H9 (cell line): ENCODE data around the gene CDH22. TPM values are rescaled to one million over a fixed set of nuclear protein-coding genes. Genes with fewer than 3 reads are reported as not detected.

Source experiments
- DNase-seq: peaks from one replicate; pipeline ENCODE4 v3.0.0-alpha.2; 2017
- H2AFZ ChIP-seq: one replicate; pipeline ENCODE4 v1.6.1; 2013; ENCODE audit warnings: mild to moderate bottlenecking, low read length, control low read depth, moderate library complexity
- H2AK5ac ChIP-seq: 2 replicates; pipeline ENCODE4 v1.6.1; 2013; ENCODE audit warnings: low read length, control low read depth, mixed read lengths; ENCODE audit not compliant: insufficient read length
- H2BK120ac ChIP-seq: one replicate; pipeline ENCODE4 v1.6.1; 2013; ENCODE audit warnings: low read depth, mild to moderate bottlenecking, low read length, control low read depth, inconsistent platforms; ENCODE audit not compliant: poor library complexity, severe bottlenecking
- H2BK12ac ChIP-seq: 2 replicates; pipeline ENCODE4 v1.6.1; 2013; ENCODE audit warnings: low read length, control low read depth, mixed read lengths, low read depth; ENCODE audit not compliant: insufficient read length
- H2BK15ac ChIP-seq: 2 replicates; pipeline ENCODE4 v1.6.1; 2013; ENCODE audit warnings: low read depth, low read length, control low read depth
- H2BK20ac ChIP-seq: one replicate; pipeline ENCODE4 v1.6.1; 2013; ENCODE audit warnings: low read depth, mild to moderate bottlenecking, low read length, control low read depth, inconsistent platforms; ENCODE audit not compliant: poor library complexity, severe bottlenecking
- H2BK5ac ChIP-seq: 2 replicates; pipeline ENCODE4 v1.6.1; 2013; ENCODE audit warnings: low read length, control low read depth, mixed read lengths; ENCODE audit not compliant: insufficient read length
- H3K14ac ChIP-seq: 2 replicates; pipeline ENCODE4 v1.6.1; 2013; ENCODE audit warnings: low read length, control low read depth; ENCODE audit not compliant: insufficient read depth
- H3K18ac ChIP-seq: 2 replicates; pipeline ENCODE4 v1.6.1; 2013; ENCODE audit warnings: low read depth, mild to moderate bottlenecking, mixed read lengths, low read length, control low read depth; ENCODE audit not compliant: insufficient read length
- H3K23ac ChIP-seq: 2 replicates; pipeline ENCODE4 v1.6.1; 2013; ENCODE audit warnings: low read length, control low read depth, mixed read lengths, low read depth; ENCODE audit not compliant: insufficient read length
- H3K23me2 ChIP-seq: 2 replicates; pipeline ENCODE4 v1.6.1; 2013; ENCODE audit warnings: low read depth, mild to moderate bottlenecking, mixed read lengths, low read length, control low read depth; ENCODE audit not compliant: insufficient read length, poor library complexity, severe bottlenecking
- H3K27ac ChIP-seq: 2 replicates; pipeline ENCODE4 v1.5.1; 2013; ENCODE audit warnings: low read length, control low read depth, mixed read lengths, low read depth; ENCODE audit not compliant: insufficient read length
- H3K27me3 ChIP-seq: 2 replicates; pipeline ENCODE4 v1.6.1; 2013; ENCODE audit warnings: low read length, control low read depth, inconsistent platforms; ENCODE audit not compliant: insufficient read depth
- H3K4ac ChIP-seq: 2 replicates; pipeline ENCODE4 v1.6.1; 2013; ENCODE audit warnings: low read depth, mild to moderate bottlenecking, control low read depth, inconsistent platforms, low read length, moderate library complexity
- H3K4me1 ChIP-seq: 2 replicates; pipeline ENCODE4 v1.6.1; 2013; ENCODE audit warnings: low read length, control low read depth, inconsistent platforms; ENCODE audit not compliant: insufficient read depth
- H3K4me2 ChIP-seq: 2 replicates; pipeline ENCODE4 v1.6.1; 2013; ENCODE audit warnings: low read length, control low read depth, mixed read lengths; ENCODE audit not compliant: insufficient read length, insufficient read depth
- H3K56ac ChIP-seq: 2 replicates; pipeline ENCODE4 v1.6.1; 2013; ENCODE audit warnings: low read depth, mild to moderate bottlenecking, mixed read lengths, low read length, control low read depth; ENCODE audit not compliant: insufficient read length
- H3K79me1 ChIP-seq: 2 replicates; pipeline ENCODE4 v1.6.1; 2013; ENCODE audit warnings: low read depth, mild to moderate bottlenecking, moderate library complexity, low read length, control low read depth, inconsistent platforms; ENCODE audit not compliant: insufficient read depth, poor library complexity, severe bottlenecking
- H3K79me2 ChIP-seq: 2 replicates; pipeline ENCODE4 v1.6.1; 2013; ENCODE audit warnings: low read length, control low read depth, inconsistent platforms; ENCODE audit not compliant: insufficient read depth
- H3K9ac ChIP-seq: 2 replicates; pipeline ENCODE4 v1.6.1; 2013; ENCODE audit warnings: low read length, control low read depth, mixed read lengths; ENCODE audit not compliant: insufficient read length; ENCODE audit errors: extremely low read depth
- H3K9me3 ChIP-seq: one replicate; pipeline ENCODE4 v1.6.1; 2013; ENCODE audit warnings: low read depth, low read length, inconsistent platforms; ENCODE audit not compliant: control insufficient read depth
- H3T11ph ChIP-seq: one replicate; pipeline ENCODE4 v1.6.1; 2013; ENCODE audit warnings: mild to moderate bottlenecking, low read length, control low read depth, inconsistent platforms
- H4K20me1 ChIP-seq: one replicate; pipeline ENCODE4 v1.6.1; 2013; ENCODE audit not compliant: control insufficient read depth, insufficient read length, insufficient read depth
- H4K5ac ChIP-seq: 2 replicates; pipeline ENCODE4 v1.6.1; 2013; ENCODE audit warnings: low read depth, mild to moderate bottlenecking, mixed read lengths, low read length, control low read depth; ENCODE audit not compliant: insufficient read length
- H4K8ac ChIP-seq: replicated peaks from 2 replicates; pipeline ENCODE4 v1.6.1; 2013; ENCODE audit warnings: low read length, control low read depth, mixed read lengths, low read depth; ENCODE audit not compliant: insufficient read length
- H4K91ac ChIP-seq: 2 replicates; pipeline ENCODE4 v1.6.1; 2013; ENCODE audit warnings: low read depth, mild to moderate bottlenecking, moderate library complexity, mixed read lengths, low read length, control low read depth; ENCODE audit not compliant: insufficient read length
- H3K27ac Mint-ChIP-seq, 3 experiments: 2 replicates in 2 of 3; 3 replicates in 1 of 3; pipeline ENCODE4 v1.8.0; 2020 to 2021; ENCODE audit warnings: mixed read lengths in 3 of 3, mild to moderate bottlenecking in 1 of 3, moderate library complexity in 1 of 3
- H3K27me3 Mint-ChIP-seq: 2 replicates; pipeline ENCODE4 v1.8.0; 2021; ENCODE audit warnings: low read depth, mild to moderate bottlenecking, moderate library complexity, mixed read lengths
- H3K36me3 Mint-ChIP-seq, 3 experiments: 2 replicates in 2 of 3; 3 replicates in 1 of 3; pipeline ENCODE4 v1.8.0; 2020 to 2021; ENCODE audit warnings: low read depth in 3 of 3, mixed read lengths in 3 of 3; ENCODE audit not compliant: insufficient read depth in 1 of 3
- H3K4me1 Mint-ChIP-seq, 2 experiments: 2 replicates each; pipeline ENCODE4 v1.8.0; 2020; ENCODE audit warnings: mixed read lengths in 2 of 2
- H3K4me3 Mint-ChIP-seq, 2 experiments: 2 replicates in 1 of 2; 3 replicates in 1 of 2; pipeline ENCODE4 v1.8.0; 2020 to 2021; ENCODE audit warnings: mild to moderate bottlenecking in 2 of 2, mixed read lengths in 2 of 2, moderate library complexity in 1 of 2
- H3K9me3 Mint-ChIP-seq, 2 experiments: 2 replicates in 1 of 2; 3 replicates in 1 of 2; pipeline ENCODE4 v1.8.0; 2020; ENCODE audit warnings: mild to moderate bottlenecking in 2 of 2, mixed read lengths in 2 of 2, moderate library complexity in 1 of 2
- CTCF ChIP-seq: fragments of 200-600 bp; sonication (generic); conservative IDR thresholded peaks from 3 replicates; pipeline ENCODE4 v1.8.0; 2021; ENCODE audit warnings: antibody characterized with exemption, mild to moderate bottlenecking
- WGBS: extraction: QIAGEN DNeasy Blood & Tissue Kit; methylation state at CpG from one replicate; pipeline ENCODE4 v1.1.7; 2013; ENCODE audit warnings: missing lambda C conversion rate, low lambda C conversion rate, mixed read lengths; ENCODE audit not compliant: insufficient read length; ENCODE audit errors: extremely low coverage; 5-methylcytosine and 5-hydroxymethylcytosine counted together
- total RNA-seq: library from RNA; stranded (reverse); gene quantifications from 2 replicates; pipeline ENCODE4 v1.2.1, GENCODE V29; 2021

Gene CDH22
- total RNA-seq, 1 experiment from 2014 or later: not detected

DNA sequence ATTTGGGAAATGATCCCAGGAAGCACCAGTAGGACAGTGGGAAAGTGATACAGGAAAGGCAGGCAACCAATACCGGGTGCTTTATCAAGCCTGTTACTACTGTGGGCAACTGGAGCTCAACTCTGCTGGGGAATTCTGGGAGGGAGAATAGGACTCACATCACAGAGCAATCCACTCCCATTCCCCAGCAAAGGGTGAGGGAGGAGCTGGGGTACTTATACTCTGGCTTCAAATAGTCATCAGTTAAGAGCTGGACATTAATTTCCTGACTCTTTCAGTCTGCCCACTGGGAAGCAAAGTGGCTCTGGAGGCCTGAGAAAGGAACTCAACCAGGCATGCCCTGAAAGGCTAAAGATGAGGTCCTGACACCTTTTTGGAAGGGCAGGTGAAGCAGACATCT, 17.5 kb upstream of the CDH22 start:
- H2BK15ac ChIP-seq: no peak overlapping the region
- no peak for TF ChIP-seq CTCF
- no peak overlapping the region for H2BK12ac ChIP-seq
- no peaks in the 10 kb centered on the region for H3K23me2 ChIP-seq
- no peak overlapping the region for H3K14ac ChIP-seq
- no peak overlapping the region for H3K27ac ChIP-seq
- Mint-ChIP-seq H3K27me3 (peaks cover 22% of the 10 kb centered on the region), H3K9me3 (no peaks in the 10 kb centered on the region; a peak in 1 of 5 replicates), H3K4me3 (no peak overlapping the region), H3K36me3 (no peaks in the 10 kb centered on the region), H3K27ac (no peak overlapping the region), H3K4me1 (peaks cover 2 to 27% of the 10 kb centered on the region in 2 experiments)
- no peak overlapping the region for H3K23ac ChIP-seq
- H3K27me3 ChIP-seq: no peaks in the 10 kb centered on the region; the same call in 1 of the 2 replicates
- H4K8ac ChIP-seq: no peak overlapping the region
- no peak for DNase-seq
- no peaks in the 10 kb centered on the region for H3K79me2 ChIP-seq
- H3K79me1 ChIP-seq: no peaks in the 10 kb centered on the region
- no peaks in the 10 kb centered on the region for H4K20me1 ChIP-seq
- H3K18ac ChIP-seq: no peak overlapping the region
- no CpG with 5 or more reads among the region's 1 CpG for WGBS
- no peak overlapping the region for H3K4ac ChIP-seq
- no peak overlapping the region for H3K9ac ChIP-seq
- no peak overlapping the region for H2BK5ac ChIP-seq
- no peak overlapping the region for H2AK5ac ChIP-seq
- H2BK20ac ChIP-seq: no peak overlapping the region
- H3K9me3 ChIP-seq: no peaks in the 10 kb centered on the region
- H4K5ac ChIP-seq: no peak overlapping the region
- H2AFZ ChIP-seq: no peak overlapping the region
- no peak overlapping the region for H2BK120ac ChIP-seq
- H3K4me2 ChIP-seq: no peak overlapping the region
- no peak overlapping the region for H3T11ph ChIP-seq
- H4K91ac ChIP-seq: no peak overlapping the region
- no peaks in the 10 kb centered on the region for H3K4me1 ChIP-seq
- H3K56ac ChIP-seq: no peak overlapping the region
